ENCODE data around the gene BNC2.

The BNC2 gene

GRCh38 chr9:16730162-16730561 is 140.3 kb downstream of the BNC2 start:
- TF ChIP-seq L3MBTL2 (conservative IDR thresholded peaks at IDR 0.05) = no peak
- no peak for TF ChIP-seq FOXM1 (IDR thresholded peaks at IDR 0.05; ENCODE audit: borderline replicate concordance)
- no peak for TF ChIP-seq SUZ12 (IDR thresholded peaks at IDR 0.05)
- TF ChIP-seq FOXA1 (IDR thresholded peaks at IDR 0.05) = no peak
- TF ChIP-seq ELF4 (IDR thresholded peaks at IDR 0.05) = no peak
- TF ChIP-seq ZNF384 (IDR thresholded peaks at IDR 0.05) = no peak
- no peak for TF ChIP-seq NFRKB (IDR thresholded peaks at IDR 0.05)
- no peak for TF ChIP-seq HDGF (IDR thresholded peaks at IDR 0.05; ENCODE audit: borderline replicate concordance)
- TF ChIP-seq, protein P1, sequence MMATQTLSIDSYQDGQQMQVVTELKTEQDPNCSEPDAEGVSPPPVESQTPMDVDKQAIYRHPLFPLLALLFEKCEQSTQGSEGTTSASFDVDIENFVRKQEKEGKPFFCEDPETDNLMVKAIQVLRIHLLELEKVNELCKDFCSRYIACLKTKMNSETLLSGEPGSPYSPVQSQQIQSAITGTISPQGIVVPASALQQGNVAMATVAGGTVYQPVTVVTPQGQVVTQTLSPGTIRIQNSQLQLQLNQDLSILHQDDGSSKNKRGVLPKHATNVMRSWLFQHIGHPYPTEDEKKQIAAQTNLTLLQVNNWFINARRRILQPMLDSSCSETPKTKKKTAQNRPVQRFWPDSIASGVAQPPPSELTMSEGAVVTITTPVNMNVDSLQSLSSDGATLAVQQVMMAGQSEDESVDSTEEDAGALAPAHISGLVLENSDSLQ (IDR thresholded peaks at IDR 0.05) = no peak
- no peak for TF ChIP-seq FOXK2 (IDR thresholded peaks at IDR 0.05)
- no peak for TF ChIP-seq SP1 (IDR thresholded peaks at IDR 0.05)
- no peak for TF ChIP-seq BHLHE40 (IDR thresholded peaks at IDR 0.05; ENCODE audit: borderline replicate concordance)
- no peak for TF ChIP-seq CTBP1 (IDR thresholded peaks at IDR 0.05; ENCODE audit: borderline replicate concordance)
- no peak for TF ChIP-seq TARDBP (IDR thresholded peaks at IDR 0.05)
- no peak for TF ChIP-seq LEF1 (IDR thresholded peaks at IDR 0.05; ENCODE audit: borderline replicate concordance)
- no peak for TF ChIP-seq ARNT (IDR thresholded peaks at IDR 0.05)
- no peak for DNase-seq (ENCODE audit: extremely low spot score)
- ChIA-PET POLR2A (no interaction called here), CTCF (interaction anchor here (0.6 to 1.2 kb wide), 2 partner anchors 11 to 96 kb away, joined by 3 to 5 read pairs; no protein-coding TSS in a partner anchor)

GRCh38 chr9:16729651-16730050 is 140.8 kb downstream of the BNC2 start:
- POLR2A ChIA-PET = no interaction called here
- CTCF ChIA-PET = interaction anchor here (1.2 kb wide), 1 partner anchor 12 kb away, joined by 3 read pairs; no protein-coding TSS in a partner anchor

GRCh38 chr9:16728137-16728508 is 142.3 kb downstream of the BNC2 start:
- TF ChIP-seq FOXK2 (IDR thresholded peaks at IDR 0.05) (no peak), HDGF (IDR thresholded peaks at IDR 0.05; ENCODE audit: borderline replicate concordance) (no peak)
- POLR2A ChIA-PET = interaction anchor here (0.7 kb wide), 1 partner anchor 385 kb away, joined by 3 read pairs; no protein-coding TSS in a partner anchor
- no peak for DNase-seq (ENCODE audit: extremely low spot score)
- CTCF ChIA-PET = no interaction called here

More at GRCh38 chr9:16729651-16730050, 140.8 kb downstream of the BNC2 start:
- TF ChIP-seq FOXM1 (IDR thresholded peaks at IDR 0.05; ENCODE audit: borderline replicate concordance) (no peak), ARNT (IDR thresholded peaks at IDR 0.05) (no peak), BHLHE40 (IDR thresholded peaks at IDR 0.05; ENCODE audit: borderline replicate concordance) (no peak), ELF4 (IDR thresholded peaks at IDR 0.05) (no peak), L3MBTL2 (conservative IDR thresholded peaks at IDR 0.05) (no peak), ZNF384 (IDR thresholded peaks at IDR 0.05) (no peak), FOXK2 (IDR thresholded peaks at IDR 0.05) (no peak), HDGF (IDR thresholded peaks at IDR 0.05; ENCODE audit: borderline replicate concordance) (no peak), SUZ12 (IDR thresholded peaks at IDR 0.05) (no peak), SP1 (IDR thresholded peaks at IDR 0.05) (no peak), FOXA1 (IDR thresholded peaks at IDR 0.05) (no peak), CTBP1 (IDR thresholded peaks at IDR 0.05; ENCODE audit: borderline replicate concordance) (no peak), TARDBP (IDR thresholded peaks at IDR 0.05) (no peak), NFRKB (IDR thresholded peaks at IDR 0.05) (no peak), LEF1 (IDR thresholded peaks at IDR 0.05; ENCODE audit: borderline replicate concordance) (no peak)
- TF ChIP-seq, protein P1 (IDR thresholded peaks at IDR 0.05) = no peak
- DNase-seq (ENCODE audit: extremely low spot score) = no peak

DNA sequence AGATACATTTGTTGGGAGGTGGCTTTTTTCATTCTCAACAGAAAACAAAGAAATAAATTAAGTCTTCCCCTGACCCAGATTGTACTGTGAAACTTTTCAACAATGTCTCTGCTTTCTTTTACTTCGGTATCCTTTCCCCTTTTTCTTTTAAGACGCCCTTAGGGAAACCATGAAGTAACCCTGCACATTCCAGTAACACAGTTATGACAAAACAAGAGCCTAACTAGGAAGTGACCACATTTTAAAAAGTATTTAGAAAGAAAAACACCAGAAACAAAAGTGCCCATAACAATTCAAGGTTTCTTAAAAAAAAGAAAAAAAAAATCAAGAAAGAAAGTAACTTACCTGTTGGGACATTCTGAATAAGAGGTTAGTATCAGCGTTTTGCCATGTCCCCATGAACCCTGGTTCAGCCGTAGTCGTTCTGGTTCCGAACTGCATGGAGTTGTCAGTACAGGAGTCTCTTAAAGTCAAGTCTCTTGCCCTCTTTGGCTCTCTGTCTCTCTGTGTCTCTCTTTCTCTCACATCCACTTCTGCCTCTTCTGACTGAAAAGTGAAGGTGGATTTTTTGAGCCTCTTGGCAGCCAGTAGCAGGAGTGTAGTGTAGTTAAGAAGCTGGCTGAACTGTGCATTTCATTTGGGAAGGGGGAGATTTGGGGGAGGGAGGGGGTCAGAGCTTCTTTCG is 142.9 kb downstream of the BNC2 start:
- POLR2A ChIA-PET = interaction anchor here (1.0 kb wide), 1 partner anchor 76 kb away, joined by 3 read pairs; no protein-coding TSS in a partner anchor
- TF ChIP-seq TARDBP (IDR thresholded peaks at IDR 0.05) = no peak
- CTCF ChIA-PET = no interaction called here
- no peak for DNase-seq (ENCODE audit: extremely low spot score)

DNA sequence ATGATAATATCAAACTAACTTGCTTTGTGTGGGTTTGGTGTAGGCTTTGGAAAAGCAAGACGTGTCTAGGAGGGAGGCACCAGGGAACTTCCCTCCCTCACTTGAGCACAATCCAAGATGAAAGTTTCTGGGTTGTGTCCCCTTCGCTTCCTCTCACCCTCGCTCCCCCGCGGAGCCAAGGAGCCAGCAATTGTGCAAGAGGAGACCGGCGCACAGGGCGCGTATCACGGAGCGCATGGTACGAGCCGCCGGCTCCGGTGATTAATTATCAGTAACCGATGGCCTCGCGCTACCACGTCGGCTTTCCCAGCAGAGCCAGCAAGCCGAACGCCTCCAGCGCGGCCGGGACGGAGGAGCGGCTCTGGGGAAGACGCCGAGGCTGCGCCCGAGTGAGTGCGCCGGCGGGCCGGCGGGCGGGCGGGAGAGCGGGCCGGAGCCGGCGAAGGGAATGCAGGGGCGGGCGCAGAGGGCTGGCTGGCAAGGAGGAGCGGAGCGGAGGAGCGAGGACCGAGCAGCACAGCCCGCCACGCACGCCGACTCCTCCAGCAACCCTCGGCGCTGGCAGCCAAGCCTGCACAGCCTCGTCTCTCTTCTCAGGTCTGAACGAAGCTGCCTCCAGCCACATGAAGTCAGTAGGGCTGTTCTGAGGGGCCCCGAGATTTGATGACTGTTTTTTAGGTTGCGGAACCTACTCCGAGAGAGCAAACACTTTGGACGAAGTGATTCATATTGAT is 143.6 kb downstream of the BNC2 start:
- POLR2A ChIA-PET = interaction anchor here (1.0 kb wide), 1 partner anchor 76 kb away, joined by 3 read pairs; no protein-coding TSS in a partner anchor
- CTCF ChIA-PET = no interaction called here
- peak; percentile 45 for DNase-seq (ENCODE audit: extremely low spot score)
- no peak for TF ChIP-seq ELF4 (IDR thresholded peaks at IDR 0.05)
- TF ChIP-seq NFRKB (IDR thresholded peaks at IDR 0.05) = no peak
- peak; percentile 26; the same call in 1 of the 2 replicates for TF ChIP-seq L3MBTL2 (conservative IDR thresholded peaks at IDR 0.05)
- no peak for TF ChIP-seq FOXM1 (IDR thresholded peaks at IDR 0.05; ENCODE audit: borderline replicate concordance)
- TF ChIP-seq HDGF (IDR thresholded peaks at IDR 0.05; ENCODE audit: borderline replicate concordance) = no peak
- TF ChIP-seq FOXA1 (IDR thresholded peaks at IDR 0.05) = no peak

- no peak for DNase-seq (ENCODE audit: extremely low spot score)
- ChIA-PET CTCF (interaction anchor here (0.6 kb wide), 2 partner anchors 150 to 227 kb away, joined by 4 to 6 read pairs; no protein-coding TSS in a partner anchor), POLR2A (no interaction called here)
- TF ChIP-seq SUZ12 (IDR thresholded peaks at IDR 0.05) (no peak), BHLHE40 (IDR thresholded peaks at IDR 0.05; ENCODE audit: borderline replicate concordance) (no peak), SP1 (IDR thresholded peaks at IDR 0.05) (no peak), FOXM1 (IDR thresholded peaks at IDR 0.05; ENCODE audit: borderline replicate concordance) (no peak), TARDBP (IDR thresholded peaks at IDR 0.05) (no peak), FOXA1 (IDR thresholded peaks at IDR 0.05) (no peak), NFRKB (IDR thresholded peaks at IDR 0.05) (no peak), ELF4 (IDR thresholded peaks at IDR 0.05) (no peak)
- TF ChIP-seq, protein P1 (IDR thresholded peaks at IDR 0.05) = no peak
Observed at GRCh38 chr9:16726029-16726428, 144.4 kb downstream of the BNC2 start.
